Keratinocyte (primary cell): Measurements from ENCODE around the gene E2F1. TPM values are rescaled to one million over a fixed set of nuclear protein-coding genes. Genes with fewer than 3 reads are reported as not detected.
"Not testable (repeated sequence)": the region's sequence is repeated elsewhere in the genome, so short reads cannot be mapped to it uniquely, and the experiment has no call there.

ENCODE experiments used
- DNase-seq: peaks from one replicate; pipeline ENCODE4 v3.0.0-alpha.2; 2011; ENCODE audit warnings: low read depth, missing footprints, low spot score
- FAIRE-seq: peaks from 2 replicates; lab custom pipeline; 2011; peaks lifted over from hg19 to GRCh38; lab: Jason Lieb, UNC
- H2AFZ ChIP-seq: 2 replicates; pipeline ENCODE4 v1.6.0; 2012; ENCODE audit warnings: low read length, control low read depth, inconsistent platforms; ENCODE audit not compliant: control insufficient read depth
- H3K27ac ChIP-seq: 2 replicates; pipeline ENCODE4 v1.5.1; 2011; ENCODE audit warnings: low read length; ENCODE audit not compliant: control insufficient read depth, insufficient read depth
- H3K27me3 ChIP-seq: 3 replicates; pipeline ENCODE4 v1.6.0; 2011; ENCODE audit warnings: low read length; ENCODE audit not compliant: control insufficient read depth, insufficient read depth; ENCODE audit errors: extremely low read depth
- H3K36me3 ChIP-seq, 2 experiments: 2 replicates in 1 of 2; 3 replicates in 1 of 2; pipeline ENCODE4 v1.5.1; 2011; ENCODE audit warnings: low read length in 2 of 2, mild to moderate bottlenecking in 1 of 2; ENCODE audit not compliant: control insufficient read depth in 2 of 2, insufficient read depth in 2 of 2; ENCODE audit errors: extremely low read depth in 1 of 2
- H3K4me1 ChIP-seq: 3 replicates; pipeline ENCODE4 v1.5.1; 2011; ENCODE audit warnings: low read length; ENCODE audit not compliant: control insufficient read depth, insufficient read depth; ENCODE audit errors: extremely low read depth
- H3K4me2 ChIP-seq: 3 replicates; pipeline ENCODE4 v1.6.0; 2011; ENCODE audit warnings: low read depth, low read length; ENCODE audit not compliant: control insufficient read depth, insufficient read depth; ENCODE audit errors: extremely low read depth
- H3K4me3 ChIP-seq, 3 experiments: fragments of 200-600 bp in 1 of 3; sonication (generic) in 1 of 3; 2 replicates in 2 of 3; 3 replicates in 1 of 3; pipeline ENCODE4 v1.5.1; 2011 to 2016; ENCODE audit warnings: low read length in 3 of 3, mild to moderate bottlenecking in 3 of 3, control low read depth in 2 of 3, inconsistent platforms in 1 of 3, low read depth in 1 of 3, mixed read lengths in 1 of 3, mixed run types in 1 of 3, moderate library complexity in 1 of 3; ENCODE audit not compliant: control insufficient read depth in 2 of 3, insufficient read depth in 2 of 3; ENCODE audit errors: extremely low read depth in 1 of 3
- H3K79me2 ChIP-seq: 2 replicates; pipeline ENCODE4 v1.6.0; 2012; ENCODE audit warnings: low read length; ENCODE audit not compliant: control insufficient read depth, insufficient read depth
- H3K9ac ChIP-seq: 3 replicates; pipeline ENCODE4 v1.6.0; 2011; ENCODE audit warnings: low read length; ENCODE audit not compliant: control insufficient read depth, insufficient read depth; ENCODE audit errors: extremely low read depth
- H3K9me1 ChIP-seq: 3 replicates; pipeline ENCODE4 v1.6.0; 2011; ENCODE audit warnings: low read length; ENCODE audit not compliant: control insufficient read depth, insufficient read depth; ENCODE audit errors: extremely low read depth
- H3K9me3 ChIP-seq: 2 replicates; pipeline ENCODE4 v1.5.1; 2012; ENCODE audit warnings: low read depth, low read length; ENCODE audit not compliant: control insufficient read depth
- H4K20me1 ChIP-seq: 3 replicates; pipeline ENCODE4 v1.6.0; 2011; ENCODE audit warnings: low read length; ENCODE audit not compliant: control insufficient read depth, insufficient read depth; ENCODE audit errors: extremely low read depth
- EZH2 ChIP-seq: IDR thresholded peaks from one replicate; pipeline ENCODE4 v1.6.1; 2012; ENCODE audit warnings: inconsistent platforms, mild to moderate bottlenecking, low read length, moderate library complexity
- dilution Hi-C: fragments of 300-500 bp; cut with MboI; formaldehyde crosslinking; loops from one replicate; pipeline ENCODE4 v1.7.0; 2020; ENCODE audit warnings: low sequenced_read_pairs; ENCODE audit not compliant: extremely low pct_ligation_motif_present
- polyA plus RNA-seq, 5 experiments: library from polyadenylated mRNA; depleted of rRNA in 3 of 5; stranded (reverse) in 3 of 5; stranded (forward) in 1 of 5; unstranded in 1 of 5; fragments of >200 nt; gene quantifications; 1 replicate in 1 of 5; 2 replicates in 3 of 5; 3 replicates in 1 of 5; pipeline versions ENCODE4 v1.2.1 to v1.2.3, GENCODE V29; 2011 to 2012; ENCODE audit warnings: missing spikeins in 2 of 5, low read depth in 1 of 5, low replicate concordance in 1 of 5
- TF ChIP-seq, protein P1 (sequence below), 3 experiments: IDR thresholded peaks in 1 of 3; conservative IDR thresholded peaks in 1 of 3; optimal IDR thresholded peaks in 1 of 3; 2 replicates in 2 of 3; 3 replicates in 1 of 3; pipeline versions ENCODE3 to v1.5.1; 2011; ENCODE audit warnings: low read length in 3 of 3, mild to moderate bottlenecking in 3 of 3, moderate library complexity in 2 of 3, control low read depth in 1 of 3, inconsistent platforms in 1 of 3; ENCODE audit not compliant: insufficient read depth in 2 of 3; ENCODE audit errors: extremely low read depth in 1 of 3

Gene E2F1
- polyA plus RNA-seq, 1 donor (not counting 4 experiments of a cell fraction or from before 2014, with no cell fraction given): 2.8 TPM

DNA sequence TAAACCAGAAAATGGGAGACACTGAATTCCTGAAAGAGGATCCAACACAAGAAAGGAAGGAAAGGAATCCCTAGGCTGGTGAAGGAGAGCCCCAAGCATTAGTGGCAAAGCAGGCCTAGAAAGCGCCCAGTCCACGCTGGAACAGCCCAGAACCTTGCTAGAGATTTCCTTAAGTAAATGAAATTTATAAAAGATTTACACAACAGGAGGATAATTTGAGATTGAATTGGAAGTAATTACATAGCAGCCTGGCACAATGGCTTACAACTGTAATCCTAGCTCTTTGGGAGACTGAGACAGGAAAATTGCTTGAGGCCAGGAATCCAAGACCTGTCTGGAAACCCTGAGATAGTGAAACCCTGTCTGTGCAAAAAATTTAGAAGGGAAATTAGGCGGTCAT lies 50.8 kb downstream of the E2F1 start:
- peaks cover 0 to 23% of the 10 kb centered on the region in 2 experiments for H3K36me3 ChIP-seq
- DNase-seq: no peak
- H3K4me1 ChIP-seq: no peaks in the 10 kb centered on the region
- H3K4me2 ChIP-seq: no peak overlapping the region
- peaks cover 2% of the 10 kb centered on the region for H3K9me1 ChIP-seq
- no peak for FAIRE-seq
- H3K27ac ChIP-seq: no peak overlapping the region
- H3K27me3 ChIP-seq: no peaks in the 10 kb centered on the region
- H3K79me2 ChIP-seq: no peaks in the 10 kb centered on the region
- H3K4me3 ChIP-seq: no peak overlapping the region
- H2AFZ ChIP-seq: no peak overlapping the region
- dilution Hi-C loops: no loop called here
- no peak for TF ChIP-seq EZH2
- TF ChIP-seq, protein P1, sequence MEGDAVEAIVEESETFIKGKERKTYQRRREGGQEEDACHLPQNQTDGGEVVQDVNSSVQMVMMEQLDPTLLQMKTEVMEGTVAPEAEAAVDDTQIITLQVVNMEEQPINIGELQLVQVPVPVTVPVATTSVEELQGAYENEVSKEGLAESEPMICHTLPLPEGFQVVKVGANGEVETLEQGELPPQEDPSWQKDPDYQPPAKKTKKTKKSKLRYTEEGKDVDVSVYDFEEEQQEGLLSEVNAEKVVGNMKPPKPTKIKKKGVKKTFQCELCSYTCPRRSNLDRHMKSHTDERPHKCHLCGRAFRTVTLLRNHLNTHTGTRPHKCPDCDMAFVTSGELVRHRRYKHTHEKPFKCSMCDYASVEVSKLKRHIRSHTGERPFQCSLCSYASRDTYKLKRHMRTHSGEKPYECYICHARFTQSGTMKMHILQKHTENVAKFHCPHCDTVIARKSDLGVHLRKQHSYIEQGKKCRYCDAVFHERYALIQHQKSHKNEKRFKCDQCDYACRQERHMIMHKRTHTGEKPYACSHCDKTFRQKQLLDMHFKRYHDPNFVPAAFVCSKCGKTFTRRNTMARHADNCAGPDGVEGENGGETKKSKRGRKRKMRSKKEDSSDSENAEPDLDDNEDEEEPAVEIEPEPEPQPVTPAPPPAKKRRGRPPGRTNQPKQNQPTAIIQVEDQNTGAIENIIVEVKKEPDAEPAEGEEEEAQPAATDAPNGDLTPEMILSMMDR (optimal IDR thresholded peaks at IDR 0.05 in 1 of 3, IDR thresholded peaks at IDR 0.05 in 1 of 3, conservative IDR thresholded peaks at IDR 0.05 in 1 of 3; ENCODE audit: extremely low read depth in 1 of 3, insufficient read depth in 2 of 3, low read length in 3 of 3): no peak
- H4K20me1 ChIP-seq: no peaks in the 10 kb centered on the region
- no peaks in the 10 kb centered on the region for H3K9me3 ChIP-seq
- no peak overlapping the region for H3K9ac ChIP-seq

DNA sequence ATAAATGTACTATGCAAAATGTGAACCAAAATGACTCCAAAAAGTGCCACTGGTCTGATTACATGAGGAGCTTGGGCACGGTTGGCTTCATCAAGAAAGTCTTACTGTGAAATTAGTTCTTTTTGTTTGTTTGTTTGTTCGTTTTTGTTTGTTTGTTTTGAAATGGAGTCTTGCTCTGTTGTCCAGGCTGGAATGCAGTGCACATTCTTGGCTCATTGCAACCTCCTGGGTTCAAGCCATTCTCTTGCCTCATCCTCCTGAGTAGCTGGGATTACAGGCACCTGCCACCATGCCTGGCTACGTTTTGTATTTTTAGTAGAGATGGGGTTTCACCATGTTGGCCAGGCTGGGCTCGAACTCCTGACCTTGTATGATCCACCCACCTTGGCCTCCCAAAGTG lies 54.3 kb downstream of the E2F1 start:
- dilution Hi-C loops, H3K4me2 ChIP-seq, H3K4me3 ChIP-seq, H3K27ac ChIP-seq, H3K27me3 ChIP-seq, FAIRE-seq, H2AFZ ChIP-seq, DNase-seq, H3K9me3 ChIP-seq, H3K9me1 ChIP-seq, H3K9ac ChIP-seq, H4K20me1 ChIP-seq, H3K4me1 ChIP-seq, H3K79me2 ChIP-seq: not testable (repeated sequence)
- H3K36me3 ChIP-seq: peaks cover 13% of the 10 kb centered on the region in 2 experiments

DNA sequence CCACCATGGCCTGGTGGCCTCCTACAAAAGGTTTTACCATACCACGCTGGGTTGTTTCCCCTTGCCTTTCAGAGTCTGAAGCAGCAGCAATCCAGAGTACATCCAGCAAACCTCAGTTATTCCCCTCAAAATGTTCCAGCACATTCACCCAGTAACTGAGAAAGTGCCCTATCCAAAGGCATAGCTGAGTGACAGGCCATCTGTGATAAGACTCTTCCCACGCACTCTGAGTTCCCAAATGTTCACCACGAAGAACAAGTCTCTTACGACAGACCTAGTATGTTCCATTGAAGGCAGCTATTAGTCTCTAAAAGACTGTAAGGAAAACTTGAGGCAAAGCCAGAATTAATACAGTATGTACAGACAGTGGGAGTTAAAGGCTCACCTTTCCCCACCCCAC lies 55.7 kb downstream of the E2F1 start:
- Histone ChIP-seq H3K9ac (no peak overlapping the region), H3K4me3 (no peak overlapping the region), H3K9me1 (no peaks in the 10 kb centered on the region), H3K27me3 (no peaks in the 10 kb centered on the region), H3K4me2 (no peak overlapping the region), H2AFZ (no peak overlapping the region), H4K20me1 (no peaks in the 10 kb centered on the region), H3K27ac (no peak overlapping the region), H3K36me3 (peaks cover 11 to 19% of the 10 kb centered on the region in 2 experiments), H3K79me2 (no peaks in the 10 kb centered on the region), H3K9me3 (no peaks in the 10 kb centered on the region), H3K4me1 (no peaks in the 10 kb centered on the region)
- FAIRE-seq (no peak), DNase-seq (no peak)
- TF ChIP-seq EZH2: no peak
- dilution Hi-C loops: no loop called here
